GM12864 (cell line): ENCODE results near the gene HOXB4.

ENCODE experiments used
- DNase-seq: peaks from one replicate; pipeline ENCODE4 v3.0.0-alpha.2; 2011; ENCODE audit warnings: low read depth
- H3K4me3 ChIP-seq: 2 replicates; pipeline ENCODE4 v1.5.1; 2011; ENCODE audit warnings: mild to moderate bottlenecking, low read depth, low read length, control low read depth
- TF ChIP-seq, protein P1 (sequence below): IDR thresholded peaks from 2 replicates; pipeline ENCODE4 v1.5.1; 2011; ENCODE audit warnings: low read depth, mild to moderate bottlenecking, moderate library complexity, low read length, control low read depth, inconsistent platforms; ENCODE audit errors: missing control alignments

Gene HOXB4

DNA sequence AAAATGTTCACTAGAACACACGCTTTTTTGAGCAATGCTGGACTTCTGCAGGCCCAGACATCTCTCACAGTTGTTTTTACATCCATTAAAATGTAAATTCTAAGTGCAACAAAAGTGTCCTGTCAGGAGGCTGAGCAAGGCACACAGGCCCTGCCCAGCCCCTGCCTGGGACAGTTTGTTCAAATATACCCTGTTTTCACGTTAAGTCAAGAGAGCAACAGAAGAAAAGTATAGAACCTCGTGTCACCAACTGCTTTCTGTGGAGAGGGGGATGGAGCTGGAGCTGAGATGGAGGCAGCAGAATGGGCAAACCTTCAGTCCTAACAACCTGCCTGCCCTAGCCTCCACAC is 28.9 kb downstream of the HOXB4 start:
- TF ChIP-seq, protein P1, sequence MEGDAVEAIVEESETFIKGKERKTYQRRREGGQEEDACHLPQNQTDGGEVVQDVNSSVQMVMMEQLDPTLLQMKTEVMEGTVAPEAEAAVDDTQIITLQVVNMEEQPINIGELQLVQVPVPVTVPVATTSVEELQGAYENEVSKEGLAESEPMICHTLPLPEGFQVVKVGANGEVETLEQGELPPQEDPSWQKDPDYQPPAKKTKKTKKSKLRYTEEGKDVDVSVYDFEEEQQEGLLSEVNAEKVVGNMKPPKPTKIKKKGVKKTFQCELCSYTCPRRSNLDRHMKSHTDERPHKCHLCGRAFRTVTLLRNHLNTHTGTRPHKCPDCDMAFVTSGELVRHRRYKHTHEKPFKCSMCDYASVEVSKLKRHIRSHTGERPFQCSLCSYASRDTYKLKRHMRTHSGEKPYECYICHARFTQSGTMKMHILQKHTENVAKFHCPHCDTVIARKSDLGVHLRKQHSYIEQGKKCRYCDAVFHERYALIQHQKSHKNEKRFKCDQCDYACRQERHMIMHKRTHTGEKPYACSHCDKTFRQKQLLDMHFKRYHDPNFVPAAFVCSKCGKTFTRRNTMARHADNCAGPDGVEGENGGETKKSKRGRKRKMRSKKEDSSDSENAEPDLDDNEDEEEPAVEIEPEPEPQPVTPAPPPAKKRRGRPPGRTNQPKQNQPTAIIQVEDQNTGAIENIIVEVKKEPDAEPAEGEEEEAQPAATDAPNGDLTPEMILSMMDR = no peak
- no peak overlapping the region for H3K4me3 ChIP-seq
- no peak for DNase-seq

GRCh38 chr17:48548523-48549280 is 29.4 kb downstream of the HOXB4 start:
- TF ChIP-seq, protein P1 = no peak
- DNase-seq = no peak
- H3K4me3 ChIP-seq = no peak overlapping the region

GRCh38 chr17:48547808-48548522 is 30.2 kb downstream of the HOXB4 start:
- no peak for DNase-seq
- no peak overlapping the region for H3K4me3 ChIP-seq
- TF ChIP-seq, protein P1 = no peak

DNA sequence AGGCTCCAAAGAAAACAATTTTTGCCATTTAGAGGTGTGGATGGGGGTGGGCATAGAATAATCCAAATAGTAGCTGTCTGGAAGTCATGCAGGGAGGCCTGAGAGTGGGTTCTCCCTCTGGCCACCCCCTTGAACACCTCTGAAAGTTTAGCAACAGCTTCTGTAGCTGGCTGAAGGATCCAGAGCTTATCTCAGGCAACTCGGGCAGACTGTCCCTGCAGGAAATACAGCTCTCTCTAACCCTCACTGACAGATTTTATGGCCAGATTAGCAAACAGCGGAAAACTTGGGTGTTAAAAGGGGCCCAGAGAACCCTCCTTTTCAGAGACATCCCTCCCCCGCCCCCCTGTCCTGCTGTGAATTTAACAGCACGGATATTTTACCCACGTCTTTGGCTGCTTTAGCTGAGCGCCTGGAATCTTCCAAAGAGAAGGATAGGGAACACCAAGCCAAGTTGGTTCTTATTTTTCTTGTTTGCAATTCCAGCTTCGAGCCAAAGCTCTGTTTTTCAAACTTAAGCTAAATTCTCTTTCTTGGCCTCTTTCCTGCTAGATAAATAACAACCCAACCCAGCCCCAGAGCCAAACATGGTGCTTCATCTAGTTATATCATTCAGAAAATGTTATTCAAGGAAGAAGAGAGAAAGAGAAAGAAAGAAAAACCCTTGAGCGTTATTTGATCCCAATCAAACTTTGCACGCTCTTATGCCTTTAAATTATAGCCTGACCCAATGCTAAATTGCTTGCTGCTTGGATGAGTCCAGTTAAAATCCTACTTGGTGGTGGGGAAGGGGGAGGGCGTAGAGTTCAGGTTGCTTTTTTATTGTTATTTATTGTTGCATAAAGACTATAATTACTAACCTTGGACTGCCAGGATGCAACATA is 31.0 kb downstream of the HOXB4 start:
- no peak overlapping the region for H3K4me3 ChIP-seq
- TF ChIP-seq, protein P1 = no peak
- DNase-seq = no peak

- no peak overlapping the region for H3K4me3 ChIP-seq
- no peak for DNase-seq
- TF ChIP-seq, protein P1 = no peak
Measured at GRCh38 chr17:48546137-48546923, 31.8 kb downstream of the HOXB4 start.

- TF ChIP-seq, protein P1 = no peak
- H3K4me3 ChIP-seq = no peak overlapping the region
- DNase-seq = no peak
Measured at GRCh38 chr17:48545539-48545938, 32.6 kb downstream of the HOXB4 start.
